ENCODE data around the gene TOM1. TPM values are rescaled to one million over a fixed set of nuclear protein-coding genes. Genes with fewer than 3 reads are reported as not detected.

Gene TOM1
- total and polyA plus RNA-seq, 10 of the 15 experiments (the other 5 are each of a cell fraction or from before 2014, with no cell fraction given), result 2.2 to 64.6 (median 40.3) TPM

DNA sequence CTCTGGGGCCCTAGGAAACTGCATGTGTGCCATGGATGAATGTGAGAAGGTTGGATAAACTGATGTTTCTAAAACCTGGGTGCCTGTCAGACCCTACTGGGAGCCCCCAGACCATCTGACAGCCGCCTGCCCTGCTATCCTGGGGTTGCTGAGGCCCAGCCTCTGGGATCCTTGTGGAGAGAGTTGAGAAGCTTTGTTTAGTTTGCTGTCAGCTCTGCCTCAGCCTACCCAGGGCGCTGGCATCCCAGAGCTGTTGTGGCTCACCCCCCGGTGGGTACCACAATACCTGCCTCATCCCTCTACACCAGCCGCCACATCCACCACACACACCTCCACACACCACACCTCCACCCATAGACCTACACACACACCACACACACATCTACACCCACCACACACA lies 42.7 kb downstream of the TOM1 start:
- BruUV-seq (replicated peaks), result no TSS peak
- H4K20me1 ChIP-seq (ENCODE audit: control insufficient read depth, insufficient read depth), result no peaks in the 10 kb centered on the region
- no peak overlapping the region for H3K9ac ChIP-seq (ENCODE audit: control insufficient read depth, insufficient read depth, low read length)
- intact Hi-C loops (cut with micrococcal nuclease; ENCODE audit: unreplicated experiment) (no loop called here), in situ Hi-C loops (cut with MboI) (no loop called here)
- H3K79me2 ChIP-seq (ENCODE audit: control insufficient read depth, insufficient read depth, low read length), result no peaks in the 10 kb centered on the region
- RAD21 ChIA-PET (ENCODE audit: unreplicated experiment), result no interaction called here
- H3K4me1 ChIP-seq (ENCODE audit: control insufficient read depth, insufficient read depth, low read length), result peaks cover 7% of the 10 kb centered on the region
- H3K4me3 ChIP-seq, result no peak overlapping the region
- H3K4me2 ChIP-seq (ENCODE audit: control insufficient read depth, insufficient read depth), result no peak overlapping the region
- no peak for DNase-seq (ENCODE audit: low read depth, low spot score)
- ATAC-seq, result no peak
- POLR2A ChIA-PET, result no interaction called here
- WGBS (ENCODE audit: insufficient coverage, insufficient replicate concordance, low lambda C conversion rate, missing lambda C conversion rate), result 100% methylated on average over 4 of the region's 4 CpGs
- H3K27ac ChIP-seq (ENCODE audit: control insufficient read depth, insufficient read depth), result no peak overlapping the region
- SMC1A ChIA-PET (ENCODE audit: uncharacterized antibody, unreplicated experiment), result no interaction called here
- H2AFZ ChIP-seq (ENCODE audit: control insufficient read depth, low read depth, low read length), result no peak overlapping the region
- FAIRE-seq, result no peak
- CTCF ChIA-PET, result no interaction called here
- TF ChIP-seq RAD21 (IDR thresholded peaks at IDR 0.05; ENCODE audit: insufficient read depth, low read depth, low read length), result no peak
- TF ChIP-seq ZNF207 (IDR thresholded peaks at IDR 0.05; ENCODE audit: borderline replicate concordance), result no peak
- no peak for TF ChIP-seq HDAC2 (IDR thresholded peaks at IDR 0.05)
- TF ChIP-seq CHD1 (IDR thresholded peaks at IDR 0.05; ENCODE audit: low read depth, low read length), result no peak
- TF ChIP-seq ZNF217 (IDR thresholded peaks at IDR 0.05), result no peak
- TF ChIP-seq, protein P1, sequence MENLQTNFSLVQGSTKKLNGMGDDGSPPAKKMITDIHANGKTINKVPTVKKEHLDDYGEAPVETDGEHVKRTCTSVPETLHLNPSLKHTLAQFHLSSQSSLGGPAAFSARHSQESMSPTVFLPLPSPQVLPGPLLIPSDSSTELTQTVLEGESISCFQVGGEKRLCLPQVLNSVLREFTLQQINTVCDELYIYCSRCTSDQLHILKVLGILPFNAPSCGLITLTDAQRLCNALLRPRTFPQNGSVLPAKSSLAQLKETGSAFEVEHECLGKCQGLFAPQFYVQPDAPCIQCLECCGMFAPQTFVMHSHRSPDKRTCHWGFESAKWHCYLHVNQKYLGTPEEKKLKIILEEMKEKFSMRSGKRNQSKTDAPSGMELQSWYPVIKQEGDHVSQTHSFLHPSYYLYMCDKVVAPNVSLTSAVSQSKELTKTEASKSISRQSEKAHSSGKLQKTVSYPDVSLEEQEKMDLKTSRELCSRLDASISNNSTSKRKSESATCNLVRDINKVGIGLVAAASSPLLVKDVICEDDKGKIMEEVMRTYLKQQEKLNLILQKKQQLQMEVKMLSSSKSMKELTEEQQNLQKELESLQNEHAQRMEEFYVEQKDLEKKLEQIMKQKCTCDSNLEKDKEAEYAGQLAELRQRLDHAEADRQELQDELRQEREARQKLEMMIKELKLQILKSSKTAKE (IDR thresholded peaks at IDR 0.05; ENCODE audit: low read depth, poor library complexity, severe bottlenecking), result no peak
- TF ChIP-seq RBBP5 (conservative IDR thresholded peaks at IDR 0.05), result no peak
- H3K36me3 ChIP-seq (ENCODE audit: control insufficient read depth in 2 of 2, insufficient read depth in 2 of 2, low read length in 1 of 2), result peaks cover 5 to 17% of the 10 kb centered on the region in 2 experiments; a peak in 2 of 4 replicates
- peaks cover 2% of the 10 kb centered on the region; the same call in 1 of the 3 replicates for H3K9me3 ChIP-seq (replicated peaks; ENCODE audit: control insufficient read depth, insufficient read depth, low read length)
- H3K27me3 ChIP-seq (replicated peaks in 1 of 2; ENCODE audit: control insufficient read depth in 2 of 2, insufficient read depth in 2 of 2, low read length in 1 of 2), result no peaks in the 10 kb centered on the region

Data from GM12878 (cell line).